Activated naive CD8-positive, alpha-beta T cell treated with anti-CD3 and anti-CD28 coated beads, Interleukin-2, amount 50 U/mL, for 16 hours (primary cell): Measurements from ENCODE around the gene NT5DC1.
"Not testable (repeated sequence)": the region's sequence is repeated elsewhere in the genome, so short reads cannot be mapped to it uniquely, and the experiment has no call there.

Experiments
- DNase-seq: peaks from one replicate; pipeline ENCODE4 v3.0.0-alpha.2; 2020; ENCODE audit warnings: low read depth, low spot score

Gene NT5DC1

DNA sequence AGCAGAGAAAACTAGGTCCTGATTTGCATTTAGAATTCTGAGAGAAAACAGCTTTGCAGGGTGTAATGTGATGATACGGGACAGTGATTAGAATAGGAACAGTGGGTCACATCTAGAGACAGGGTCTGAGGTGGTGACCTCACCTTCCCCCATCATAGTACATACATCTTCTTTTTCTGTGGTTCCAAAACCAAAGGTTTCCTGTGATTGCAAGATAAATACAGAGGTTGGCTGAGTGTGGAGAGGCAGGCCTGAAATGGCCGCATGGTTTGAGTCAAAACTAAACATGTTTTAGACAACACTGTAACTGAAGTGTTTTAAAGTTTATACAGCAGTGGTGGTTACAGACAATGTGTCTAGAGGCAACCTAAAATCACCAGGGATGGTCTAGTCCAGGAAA is 10.4 kb upstream of the NT5DC1 start:
- DNase-seq: no peak

DNA sequence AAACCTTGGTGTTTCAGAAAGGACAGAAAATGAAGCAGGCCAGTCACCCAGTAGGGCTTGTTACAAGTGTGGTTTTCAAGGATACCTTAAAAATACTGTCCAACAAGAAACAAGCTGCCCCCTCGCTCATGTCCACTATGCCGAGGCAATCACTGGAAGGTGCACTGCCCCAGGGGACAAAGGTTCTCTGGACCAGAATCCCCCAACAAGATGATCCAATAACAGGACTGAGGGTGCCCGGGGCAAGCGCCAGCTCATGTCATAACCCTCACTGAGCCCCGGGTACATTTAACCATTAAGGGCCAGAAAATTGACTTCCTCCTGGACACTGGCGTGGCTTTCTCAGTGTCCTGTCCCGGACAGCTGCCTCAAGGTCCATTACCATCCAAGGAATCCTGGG is 6.6 kb upstream of the NT5DC1 start:
- DNase-seq: no peak

GRCh38 chr6:116096048-116096759 is 4.4 kb upstream of the NT5DC1 start:
- DNase-seq: not testable (repeated sequence)

DNA sequence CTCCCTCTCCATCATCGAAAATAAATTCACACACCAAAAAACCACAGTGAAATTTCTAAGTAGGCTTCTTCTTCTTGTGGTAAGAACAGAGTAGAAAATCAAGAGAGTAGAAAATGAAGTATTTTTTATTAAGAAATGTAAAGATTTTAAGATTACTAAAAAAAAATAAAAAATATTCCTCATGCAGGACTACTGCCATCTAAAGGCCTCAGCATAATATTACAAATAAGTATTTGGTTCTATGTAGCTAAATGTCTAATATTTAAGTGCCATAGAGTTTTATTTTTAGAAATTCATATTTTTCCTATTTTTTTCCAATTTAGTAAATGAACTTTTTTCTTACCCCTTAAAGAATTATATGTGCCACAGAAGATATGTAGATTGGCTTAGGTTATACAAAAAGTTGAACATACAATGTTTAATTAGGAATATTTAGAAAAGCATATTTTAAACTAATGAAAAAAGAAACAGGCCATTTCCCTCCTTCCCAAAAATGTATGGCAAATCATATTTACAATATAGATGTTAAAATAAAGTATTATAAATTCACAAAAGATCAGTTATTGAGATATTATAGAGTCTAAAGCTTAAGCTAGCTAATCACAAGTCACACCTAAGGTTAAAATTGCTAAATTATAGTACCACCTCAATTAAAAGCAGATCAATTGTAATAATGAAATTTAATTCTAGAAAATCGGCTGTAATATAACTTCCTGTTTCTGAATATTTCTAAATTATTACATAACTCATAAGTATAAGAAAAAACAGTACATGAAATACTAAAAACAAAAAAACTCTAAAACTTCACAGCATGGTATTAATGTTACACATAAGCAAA is 3.5 kb upstream of the NT5DC1 start:
- DNase-seq: no peak

DNA sequence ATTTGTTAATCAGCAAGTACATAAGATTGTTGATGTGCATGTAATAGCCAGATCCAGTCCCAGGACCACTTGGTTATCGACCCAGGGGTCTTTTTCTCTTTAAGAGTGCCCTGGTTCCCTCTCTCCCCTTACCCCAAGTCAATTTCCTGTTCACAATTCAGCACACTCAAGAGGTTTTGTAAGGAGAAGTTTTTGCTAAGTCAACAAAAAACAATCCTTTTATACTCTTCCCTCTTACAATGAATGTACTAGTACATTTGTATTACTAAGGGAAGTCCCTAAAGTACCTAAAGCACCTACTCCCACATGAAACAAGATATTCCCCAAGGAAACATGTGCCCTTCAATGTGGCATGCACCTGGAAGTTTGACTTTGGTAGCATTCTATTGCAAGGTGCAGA is 1.6 kb upstream of the NT5DC1 start:
- no peak for DNase-seq

DNA sequence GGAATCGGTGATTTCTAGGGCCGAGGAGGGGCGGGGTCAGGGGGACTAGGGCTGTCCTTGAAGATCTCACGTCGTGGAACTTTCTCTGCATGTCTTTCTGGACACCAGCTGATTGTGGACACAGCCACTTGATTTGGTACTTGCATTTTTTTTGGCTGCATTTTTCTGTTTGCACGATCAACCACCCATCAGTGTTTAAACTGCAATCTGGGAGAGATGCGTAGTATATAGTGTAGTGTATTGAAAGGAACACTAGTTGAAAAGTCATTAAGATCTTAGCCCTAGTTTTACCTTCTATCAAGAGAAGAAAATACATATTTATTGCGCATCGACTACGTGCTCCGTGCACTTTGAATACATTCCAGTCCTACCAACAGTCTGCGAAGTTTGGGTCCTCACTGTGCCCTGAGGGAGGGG is 657 bp downstream of the NT5DC1 start:
- no peak for DNase-seq

GRCh38 chr6:116101790-116102189 is 1.1 kb downstream of the NT5DC1 start:
- DNase-seq: no peak

GRCh38 chr6:116102873-116103272 is 2.2 kb downstream of the NT5DC1 start:
- no peak for DNase-seq

- DNase-seq: no peak
Observed at GRCh38 chr6:116104636-116105035, 4.0 kb downstream of the NT5DC1 start.

- no peak for DNase-seq
Observed at GRCh38 chr6:116105247-116105646, 4.6 kb downstream of the NT5DC1 start.

GRCh38 chr6:116106146-116106545 is 5.5 kb downstream of the NT5DC1 start:
- DNase-seq: no peak

DNA sequence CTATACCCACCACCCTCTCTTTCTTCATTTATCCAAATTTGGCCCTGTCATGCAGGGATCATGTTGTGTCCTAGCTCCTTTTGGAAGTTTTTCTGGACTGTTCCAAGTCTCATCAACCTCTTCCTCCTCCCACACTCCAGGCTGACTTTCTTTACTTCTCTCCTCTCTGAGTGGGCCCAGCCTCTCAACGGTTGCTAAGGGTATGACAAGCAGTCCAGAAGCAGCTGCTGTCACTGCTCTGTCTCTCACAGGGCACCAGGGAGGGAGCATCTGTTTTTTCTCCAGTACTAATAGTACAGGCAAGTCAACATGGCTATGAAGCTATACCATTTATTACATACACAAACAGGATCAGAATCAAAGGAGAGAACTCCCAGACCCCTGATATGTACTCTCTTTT is 8.2 kb downstream of the NT5DC1 start:
- no peak for DNase-seq

DNA sequence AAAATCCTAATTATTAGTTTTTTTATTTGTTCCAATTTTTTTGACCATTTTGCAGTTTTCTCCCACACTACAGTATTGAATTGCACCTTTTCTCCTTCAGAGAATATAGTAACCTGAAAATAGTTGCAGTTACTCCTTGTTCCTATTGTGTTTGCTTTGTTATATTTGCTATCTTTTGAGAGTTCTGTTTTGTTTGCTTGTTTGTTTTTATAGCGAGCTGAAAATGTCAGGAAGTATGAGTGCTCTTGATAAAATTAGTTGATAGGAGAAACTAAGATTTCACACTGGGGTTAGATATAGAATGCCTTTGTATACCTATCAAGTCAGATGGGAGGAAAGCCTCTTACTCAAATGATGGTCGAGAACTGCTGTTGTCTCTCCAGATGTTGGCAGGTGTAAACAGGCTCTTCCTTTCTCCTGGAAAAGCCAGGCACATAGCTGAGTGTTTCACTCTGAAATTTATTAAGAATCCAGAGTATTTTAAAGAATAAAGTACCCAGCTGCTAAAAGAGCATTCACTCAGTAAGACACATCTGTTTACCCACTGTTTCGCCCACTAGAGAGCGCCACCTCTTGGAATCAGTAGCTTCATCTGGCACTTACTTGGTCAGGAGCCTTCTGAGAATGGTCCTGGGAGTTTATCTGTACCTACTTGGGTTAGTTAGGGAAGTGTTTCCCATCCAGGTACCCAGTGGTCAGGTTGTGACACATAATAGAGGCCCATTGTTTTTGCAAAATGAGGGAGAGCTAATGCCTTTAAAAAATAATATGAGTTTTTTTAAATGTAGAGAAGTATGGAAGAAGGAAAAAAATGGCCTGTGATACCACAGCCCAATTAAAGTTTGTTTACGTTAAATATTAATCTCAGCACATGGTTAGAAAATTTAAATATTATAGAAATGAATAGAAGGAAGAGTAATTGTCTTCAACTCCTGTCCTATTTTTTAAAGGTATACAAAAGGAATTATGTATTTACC is 11.2 kb downstream of the NT5DC1 start:
- no peak for DNase-seq

DNA sequence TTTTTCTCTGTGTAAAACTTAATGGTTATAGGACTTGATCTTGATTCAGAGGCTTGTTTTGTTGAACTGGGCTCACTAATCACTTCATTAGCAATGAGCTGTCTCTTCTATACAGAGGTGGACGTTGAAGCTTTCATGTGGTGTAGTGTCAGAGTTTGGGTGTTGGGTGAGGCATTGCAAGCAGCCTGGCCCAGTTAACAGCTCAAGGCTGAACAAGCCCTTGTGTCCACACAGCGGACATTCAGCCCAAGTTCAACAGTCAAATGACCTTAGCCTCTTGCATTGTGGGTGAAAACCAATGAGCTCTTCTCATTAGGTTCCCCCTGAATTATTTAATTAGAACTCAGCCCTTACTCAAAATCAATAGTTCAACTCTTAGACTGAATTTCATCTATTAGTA is 12.7 kb downstream of the NT5DC1 start:
- no peak for DNase-seq

DNA sequence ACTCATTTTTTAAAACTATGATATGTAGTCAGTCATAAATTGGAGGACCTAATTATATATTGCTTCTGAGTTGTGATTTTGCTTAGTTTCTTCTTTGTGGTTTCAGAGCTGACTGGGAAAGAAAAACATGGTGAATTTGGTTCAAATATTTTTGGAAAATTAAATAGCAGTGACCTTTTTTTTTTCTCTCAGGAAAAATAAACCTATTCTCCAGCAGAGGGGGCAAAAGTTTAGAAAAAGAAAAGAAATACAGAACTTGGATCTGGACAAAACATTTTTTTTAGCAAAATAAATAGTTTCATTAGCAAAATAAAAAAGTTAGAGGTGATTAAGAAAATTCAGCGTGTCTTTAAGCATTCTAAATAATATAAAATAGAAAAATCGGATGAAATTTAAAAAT is 15.1 kb downstream of the NT5DC1 start:
- no peak for DNase-seq

- no peak for DNase-seq
Observed at GRCh38 chr6:116118608-116119007, 18.0 kb downstream of the NT5DC1 start.

- no peak for DNase-seq
Observed at GRCh38 chr6:116120430-116120829, 19.8 kb downstream of the NT5DC1 start.

- DNase-seq: no peak
Observed at GRCh38 chr6:116126032-116126431, 25.4 kb downstream of the NT5DC1 start, which contains the start of gene COL10A1. TSS of gene COL10A1 (minus strand) at chr6:116126132. CDS start at chr6:116125492, 640 bp downstream.

DNA sequence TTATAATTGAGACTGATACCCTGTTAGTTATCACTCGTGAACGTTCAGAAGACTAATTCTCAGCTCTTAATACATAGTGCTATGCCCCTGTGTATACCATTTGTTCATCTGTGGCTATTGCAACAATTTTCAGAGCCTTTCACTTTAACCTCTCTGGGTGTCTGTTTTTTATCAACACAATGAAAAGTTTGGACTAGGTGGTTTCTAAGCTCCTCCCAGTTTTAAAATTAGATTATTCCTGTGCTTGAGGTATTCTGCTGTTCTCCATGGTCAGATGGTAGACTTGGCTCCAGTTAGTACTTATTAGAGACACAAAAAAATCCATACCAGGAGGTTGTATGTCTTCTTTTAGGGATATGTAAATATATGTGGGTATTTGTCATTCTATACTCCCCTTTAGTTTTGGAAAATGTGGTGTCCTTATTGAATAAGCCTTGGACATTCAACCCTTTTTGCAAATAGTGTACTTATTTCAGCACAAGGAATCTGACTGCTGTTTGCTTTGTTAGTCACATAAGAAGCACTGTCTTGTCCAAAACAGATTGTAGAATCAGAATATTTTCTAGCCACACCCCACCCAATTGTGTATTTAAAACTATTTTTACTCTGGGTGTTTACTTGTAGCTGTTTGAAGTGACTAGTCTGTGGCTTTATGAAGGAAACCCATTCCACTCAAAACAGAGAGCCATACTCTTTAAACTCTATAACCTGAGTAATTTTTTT is 27.3 kb downstream of the NT5DC1 start:
- no peak for DNase-seq

GRCh38 chr6:116133453-116133852 is 32.8 kb downstream of the NT5DC1 start:
- DNase-seq: no peak

GRCh38 chr6:116136373-116136772 is 35.7 kb downstream of the NT5DC1 start:
- DNase-seq: no peak
